Stimulated activated CD8-positive, alpha-beta memory T cell treated with anti-CD3 and anti-CD28 coated beads, Interleukin-4, amount 100 ng/mL, for 24 hours (primary cell): ENCODE results near the gene PKD1L1.

Experiments used
- DNase-seq: peaks from one replicate; pipeline ENCODE4 v3.0.0-alpha.2; 2020; ENCODE audit warnings: low read depth

The PKD1L1 gene

GRCh38 chr7:47875998-47876744 lies 72.1 kb downstream of the PKD1L1 start:
- no peak for DNase-seq

GRCh38 chr7:47875406-47875805 lies 72.9 kb downstream of the PKD1L1 start:
- no peak for DNase-seq

GRCh38 chr7:47873762-47874161 lies 74.5 kb downstream of the PKD1L1 start:
- no peak for DNase-seq

- no peak for DNase-seq
Measured at GRCh38 chr7:47867286-47867685, 81.0 kb downstream of the PKD1L1 start.

- DNase-seq: no peak
Measured at GRCh38 chr7:47866120-47866519, 82.1 kb downstream of the PKD1L1 start.

GRCh38 chr7:47852330-47853245 lies 95.7 kb downstream of the PKD1L1 start:
- no peak for DNase-seq

- DNase-seq: no peak
Measured at GRCh38 chr7:47847207-47847606, 101.1 kb downstream of the PKD1L1 start.

- DNase-seq: no peak
Measured at GRCh38 chr7:47846138-47846836, 102.0 kb downstream of the PKD1L1 start.

- no peak for DNase-seq
Measured at GRCh38 chr7:47844311-47844710, 104.0 kb downstream of the PKD1L1 start.

GRCh38 chr7:47843291-47843690 lies 105.0 kb downstream of the PKD1L1 start:
- no peak for DNase-seq

GRCh38 chr7:47839381-47839780 lies 108.9 kb downstream of the PKD1L1 start:
- DNase-seq: no peak

GRCh38 chr7:47837826-47838225 lies 110.4 kb downstream of the PKD1L1 start:
- DNase-seq: no peak

- no peak for DNase-seq
Measured at GRCh38 chr7:47836503-47837202, 111.6 kb downstream of the PKD1L1 start.

GRCh38 chr7:47836080-47836479 lies 112.2 kb downstream of the PKD1L1 start:
- no peak for DNase-seq

GRCh38 chr7:47833211-47833610 lies 115.1 kb downstream of the PKD1L1 start:
- no peak for DNase-seq

GRCh38 chr7:47832105-47832715 lies 116.1 kb downstream of the PKD1L1 start:
- DNase-seq: no peak

GRCh38 chr7:47830015-47830414 lies 118.3 kb downstream of the PKD1L1 start:
- no peak for DNase-seq

GRCh38 chr7:47827871-47828270 lies 120.4 kb downstream of the PKD1L1 start:
- no peak for DNase-seq

GRCh38 chr7:47827351-47827756 lies 120.9 kb downstream of the PKD1L1 start:
- no peak for DNase-seq

GRCh38 chr7:47826754-47827153 lies 121.5 kb downstream of the PKD1L1 start:
- no peak for DNase-seq

GRCh38 chr7:47819607-47819920 lies 128.7 kb downstream of the PKD1L1 start:
- DNase-seq: no peak
